ENCODE results near the gene C9orf50.

C9orf50 gene

GRCh38 chr9:129587487-129588262, 33.2 kb downstream of the C9orf50 start:
- DNase-seq = no peak

- no peak for DNase-seq
Observed at GRCh38 chr9:129586685-129587084, 34.2 kb downstream of the C9orf50 start.

- DNase-seq = no peak
Observed at GRCh38 chr9:129586245-129586644, 34.7 kb downstream of the C9orf50 start.

GRCh38 chr9:129585352-129585751, 35.5 kb downstream of the C9orf50 start:
- DNase-seq = no peak

- peak; percentile 71 for DNase-seq
Observed at GRCh38 chr9:129584136-129584535, 36.8 kb downstream of the C9orf50 start.

GRCh38 chr9:129583308-129584038, 37.4 kb downstream of the C9orf50 start:
- DNase-seq = no peak

- DNase-seq = no peak
Observed at GRCh38 chr9:129582855-129583254, 38.0 kb downstream of the C9orf50 start.

GRCh38 chr9:129581505-129582189, 39.3 kb downstream of the C9orf50 start:
- DNase-seq = no peak

- DNase-seq = no peak
Observed at GRCh38 chr9:129580211-129580915, 40.5 kb downstream of the C9orf50 start.

- no peak for DNase-seq
Observed at GRCh38 chr9:129579294-129579693, 41.6 kb downstream of the C9orf50 start.

- DNase-seq = no peak
Observed at GRCh38 chr9:129576546-129577543, 44.1 kb downstream of the C9orf50 start.

GRCh38 chr9:129575818-129576217, 45.1 kb downstream of the C9orf50 start:
- no peak for DNase-seq

- no peak for DNase-seq
Observed at GRCh38 chr9:129574911-129575585, 45.9 kb downstream of the C9orf50 start.

- DNase-seq = no peak
Observed at GRCh38 chr9:129573977-129574376, 46.9 kb downstream of the C9orf50 start.

- no peak for DNase-seq
Observed at GRCh38 chr9:129572517-129572916, 48.4 kb downstream of the C9orf50 start.

- no peak for DNase-seq
Observed at GRCh38 chr9:129572052-129572425, 48.9 kb downstream of the C9orf50 start.

GRCh38 chr9:129571298-129572051, 49.4 kb downstream of the C9orf50 start:
- DNase-seq = no peak

GRCh38 chr9:129570450-129571297, 50.2 kb downstream of the C9orf50 start:
- peak; percentile 79 for DNase-seq

Measured in right forelimb (tissue), 1 donor.